Measurements from ENCODE around the gene SAMD4A. TPM values are rescaled to one million over a fixed set of nuclear protein-coding genes. Genes with fewer than 3 reads are reported as not detected.

The SAMD4A gene
- total RNA-seq, 1 experiment from 2014 or later, result 9.6 TPM

GRCh38 chr14:54577494-54577893 is 10.6 kb downstream of the SAMD4A start:
- Mint-ChIP-seq H3K9me3 (peaks cover 0 to 3% of the 10 kb centered on the region in 2 experiments; a peak in 1 of 5 replicates), H3K27me3 (ENCODE audit: low read depth) (no peaks in the 10 kb centered on the region), H3K4me1 (no peaks in the 10 kb centered on the region), H3K27ac (no peak overlapping the region), H3K36me3 (ENCODE audit: insufficient read depth in 1 of 3, low read depth in 3 of 3) (peaks cover 0 to 3% (median 0%) of the 10 kb centered on the region in 3 experiments; a peak in 1 of 7 replicates), H3K4me3 (no peak overlapping the region)
- H2BK5ac ChIP-seq (ENCODE audit: insufficient read length, low read length), result no peak overlapping the region
- no peaks in the 10 kb centered on the region for H3K9me3 ChIP-seq (ENCODE audit: control insufficient read depth, low read depth, low read length)
- H4K20me1 ChIP-seq (ENCODE audit: control insufficient read depth, insufficient read depth, insufficient read length), result no peaks in the 10 kb centered on the region
- H4K91ac ChIP-seq (ENCODE audit: insufficient read length, low read depth, low read length), result no peak overlapping the region
- no peak overlapping the region for H3K27ac ChIP-seq (ENCODE audit: insufficient read length, low read depth, low read length)
- H2AFZ ChIP-seq (ENCODE audit: low read length), result no peak overlapping the region
- no peak overlapping the region for H2BK120ac ChIP-seq (ENCODE audit: low read depth, low read length, poor library complexity, severe bottlenecking)
- H2BK20ac ChIP-seq (ENCODE audit: low read depth, low read length, poor library complexity, severe bottlenecking), result no peak overlapping the region
- H2BK12ac ChIP-seq (ENCODE audit: insufficient read length, low read depth, low read length), result no peak overlapping the region
- H3T11ph ChIP-seq (ENCODE audit: low read length), result no peak overlapping the region
- H4K8ac ChIP-seq (replicated peaks; ENCODE audit: insufficient read length, low read depth, low read length), result no peak overlapping the region
- no peak overlapping the region for H3K4me2 ChIP-seq (ENCODE audit: insufficient read depth, insufficient read length, low read length)
- H3K23ac ChIP-seq (ENCODE audit: insufficient read length, low read depth, low read length), result no peak overlapping the region
- H3K79me1 ChIP-seq (ENCODE audit: insufficient read depth, low read depth, low read length, poor library complexity, severe bottlenecking), result no peaks in the 10 kb centered on the region
- no peak for TF ChIP-seq CTCF (conservative IDR thresholded peaks at IDR 0.05)
- no peaks in the 10 kb centered on the region for H3K4me1 ChIP-seq (ENCODE audit: insufficient read depth, low read length)
- no peak overlapping the region for H2AK5ac ChIP-seq (ENCODE audit: insufficient read length, low read length)
- H3K23me2 ChIP-seq (ENCODE audit: insufficient read length, low read depth, low read length, poor library complexity, severe bottlenecking), result no peaks in the 10 kb centered on the region
- no peak for DNase-seq
- H4K5ac ChIP-seq (ENCODE audit: insufficient read length, low read depth, low read length), result no peak overlapping the region
- H3K79me2 ChIP-seq (ENCODE audit: insufficient read depth, low read length), result peaks cover 7% of the 10 kb centered on the region; the same call in 1 of the 2 replicates
- no peaks in the 10 kb centered on the region for H3K27me3 ChIP-seq (ENCODE audit: insufficient read depth, low read length)
- no peak overlapping the region for H3K4ac ChIP-seq (ENCODE audit: low read depth, low read length)
- H3K56ac ChIP-seq (ENCODE audit: insufficient read length, low read depth, low read length), result no peak overlapping the region
- no peak overlapping the region for H3K14ac ChIP-seq (ENCODE audit: insufficient read depth, low read length)
- no peak overlapping the region for H3K9ac ChIP-seq (ENCODE audit: extremely low read depth, insufficient read length, low read length)
- WGBS (ENCODE audit: extremely low coverage, insufficient read length, low lambda C conversion rate), result no CpG with 5 or more reads among the region's 6 CpGs
- no peak overlapping the region for H2BK15ac ChIP-seq (ENCODE audit: low read depth, low read length)
- no peak overlapping the region for H3K18ac ChIP-seq (ENCODE audit: insufficient read length, low read depth, low read length)
